ENCODE data around the gene ANKRD10. TPM values are rescaled to one million over a fixed set of nuclear protein-coding genes. Genes with fewer than 3 reads are reported as not detected.

ANKRD10 gene
- total and polyA plus RNA-seq, 2 donors from 2014 or later = 64.9 to 159 TPM

DNA sequence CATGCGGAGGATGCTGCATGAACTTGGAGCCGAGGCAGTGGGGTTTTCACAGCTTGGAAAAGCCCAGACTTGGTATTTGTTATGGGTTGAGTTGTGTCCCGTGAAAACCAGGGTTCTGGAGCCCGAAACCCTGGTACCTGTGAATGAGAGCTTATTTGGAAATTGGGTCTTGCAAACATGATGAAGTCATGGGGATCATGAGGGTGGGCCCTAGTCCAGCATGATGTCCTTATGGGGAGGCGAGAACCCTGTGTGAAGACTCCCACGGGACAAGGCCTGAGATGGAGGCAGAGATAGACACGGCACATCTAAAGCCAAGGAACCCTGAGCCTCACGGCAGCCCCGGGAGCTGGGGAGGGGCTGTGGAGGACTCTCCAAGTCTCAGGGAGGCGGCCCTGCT is 82.3 kb downstream of the ANKRD10 start:
- H3K4me3 ChIP-seq (ENCODE audit: low read length in 3 of 3) = no peak overlapping the region
- DNase-seq (no peak), FAIRE-seq (no peak)
- intact Hi-C loops (cut with DNase I) = no loop called here
- no peaks in the 10 kb centered on the region for H3K4me1 ChIP-seq (ENCODE audit: control insufficient read depth in 2 of 3, insufficient read depth in 2 of 3, low read depth in 1 of 3, low read length in 3 of 3)
- no peak overlapping the region for H3K9ac ChIP-seq (ENCODE audit: low read length in 3 of 3)
- no peak overlapping the region for H3K27ac ChIP-seq (ENCODE audit: low read depth in 2 of 2, low read length in 2 of 2)
- H3K9me3 ChIP-seq (ENCODE audit: control insufficient read depth in 2 of 3, insufficient read depth in 1 of 3, low read length in 3 of 3) = no peaks in the 10 kb centered on the region
- no peaks in the 10 kb centered on the region for H3K27me3 ChIP-seq (ENCODE audit: control insufficient read depth, insufficient read depth, low read length)
- TF ChIP-seq, protein P1, sequence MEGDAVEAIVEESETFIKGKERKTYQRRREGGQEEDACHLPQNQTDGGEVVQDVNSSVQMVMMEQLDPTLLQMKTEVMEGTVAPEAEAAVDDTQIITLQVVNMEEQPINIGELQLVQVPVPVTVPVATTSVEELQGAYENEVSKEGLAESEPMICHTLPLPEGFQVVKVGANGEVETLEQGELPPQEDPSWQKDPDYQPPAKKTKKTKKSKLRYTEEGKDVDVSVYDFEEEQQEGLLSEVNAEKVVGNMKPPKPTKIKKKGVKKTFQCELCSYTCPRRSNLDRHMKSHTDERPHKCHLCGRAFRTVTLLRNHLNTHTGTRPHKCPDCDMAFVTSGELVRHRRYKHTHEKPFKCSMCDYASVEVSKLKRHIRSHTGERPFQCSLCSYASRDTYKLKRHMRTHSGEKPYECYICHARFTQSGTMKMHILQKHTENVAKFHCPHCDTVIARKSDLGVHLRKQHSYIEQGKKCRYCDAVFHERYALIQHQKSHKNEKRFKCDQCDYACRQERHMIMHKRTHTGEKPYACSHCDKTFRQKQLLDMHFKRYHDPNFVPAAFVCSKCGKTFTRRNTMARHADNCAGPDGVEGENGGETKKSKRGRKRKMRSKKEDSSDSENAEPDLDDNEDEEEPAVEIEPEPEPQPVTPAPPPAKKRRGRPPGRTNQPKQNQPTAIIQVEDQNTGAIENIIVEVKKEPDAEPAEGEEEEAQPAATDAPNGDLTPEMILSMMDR (IDR thresholded peaks at IDR 0.05; ENCODE audit: borderline replicate concordance, extremely low read depth, insufficient read depth) = no peak
- H3K36me3 ChIP-seq (ENCODE audit: control insufficient read depth in 2 of 3, insufficient read depth in 3 of 3, low read length in 3 of 3) = no peaks in the 10 kb centered on the region

DNA sequence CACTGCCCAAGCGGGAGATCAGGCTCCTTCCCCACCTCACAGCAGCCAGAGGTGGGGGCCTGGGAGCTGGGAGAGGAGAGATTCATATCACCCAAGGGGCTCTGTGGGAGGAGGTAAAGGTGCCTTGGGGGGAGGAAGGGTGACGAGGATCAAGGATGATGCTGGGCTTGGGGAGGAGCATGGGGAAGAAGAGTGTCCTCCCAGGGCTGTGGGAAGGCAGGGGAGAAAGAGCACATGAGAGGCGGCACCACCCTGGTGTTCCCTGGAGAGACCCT is 82.7 kb downstream of the ANKRD10 start:
- no peak overlapping the region for H3K4me3 ChIP-seq (ENCODE audit: low read length in 3 of 3)
- no peaks in the 10 kb centered on the region for H3K36me3 ChIP-seq (ENCODE audit: control insufficient read depth in 2 of 3, insufficient read depth in 3 of 3, low read length in 3 of 3)
- TF ChIP-seq, protein P1 (IDR thresholded peaks at IDR 0.05; ENCODE audit: borderline replicate concordance, extremely low read depth, insufficient read depth) = no peak
- no peaks in the 10 kb centered on the region for H3K9me3 ChIP-seq (ENCODE audit: control insufficient read depth in 2 of 3, insufficient read depth in 1 of 3, low read length in 3 of 3)
- H3K9ac ChIP-seq (ENCODE audit: low read length in 3 of 3) = no peak overlapping the region
- DNase-seq = no peak
- H3K4me1 ChIP-seq (ENCODE audit: control insufficient read depth in 2 of 3, insufficient read depth in 2 of 3, low read depth in 1 of 3, low read length in 3 of 3) = no peaks in the 10 kb centered on the region
- H3K27ac ChIP-seq (ENCODE audit: low read depth in 2 of 2, low read length in 2 of 2) = no peak overlapping the region
- intact Hi-C loops (cut with DNase I) = no loop called here
- H3K27me3 ChIP-seq (ENCODE audit: control insufficient read depth, insufficient read depth, low read length) = no peaks in the 10 kb centered on the region
- FAIRE-seq = no peak

DNA sequence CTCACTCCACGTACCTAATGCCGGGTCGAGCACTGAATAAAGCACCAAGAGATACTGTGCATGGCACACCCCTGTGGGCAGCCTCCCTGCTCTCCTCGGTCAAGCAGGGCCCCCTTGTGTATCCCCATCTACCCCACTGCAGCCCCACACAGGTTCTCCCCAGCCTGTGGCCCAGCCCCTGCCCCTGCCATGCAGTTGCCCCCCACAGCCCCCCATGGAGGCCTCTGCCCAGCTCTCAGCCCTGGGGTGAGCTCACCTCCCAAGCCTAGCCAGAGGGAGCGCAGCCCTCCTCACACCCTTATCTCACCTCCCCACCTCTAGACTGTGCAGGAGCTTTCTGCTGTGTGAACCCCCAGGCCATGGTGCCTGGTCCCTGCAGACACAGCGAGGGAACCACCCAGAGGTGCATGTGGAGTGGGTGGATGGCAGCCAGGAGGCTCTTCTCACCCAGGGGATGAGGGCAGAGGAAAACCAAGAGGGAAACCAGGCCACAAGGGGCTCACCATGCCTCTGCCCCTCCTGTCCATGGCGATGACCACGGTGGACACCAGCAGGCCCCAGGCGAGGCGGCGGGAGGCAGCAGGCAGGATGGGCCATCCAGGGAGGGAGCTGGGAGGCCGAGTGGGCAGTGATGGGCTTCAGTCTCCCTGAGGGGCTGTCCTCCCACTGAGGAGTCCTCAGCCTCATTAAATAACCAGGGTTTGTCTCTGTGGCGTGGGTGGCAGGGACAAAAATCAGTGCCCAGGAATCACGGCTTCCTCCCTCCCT is 83.2 kb downstream of the ANKRD10 start:
- Histone ChIP-seq H3K4me3 (ENCODE audit: low read length in 3 of 3) (no peak overlapping the region), H3K4me1 (ENCODE audit: control insufficient read depth in 2 of 3, insufficient read depth in 2 of 3, low read depth in 1 of 3, low read length in 3 of 3) (no peaks in the 10 kb centered on the region), H3K27me3 (ENCODE audit: control insufficient read depth, insufficient read depth, low read length) (no peaks in the 10 kb centered on the region), H3K9me3 (ENCODE audit: control insufficient read depth in 2 of 3, insufficient read depth in 1 of 3, low read length in 3 of 3) (no peaks in the 10 kb centered on the region), H3K27ac (ENCODE audit: low read depth in 2 of 2, low read length in 2 of 2) (no peak overlapping the region), H3K9ac (ENCODE audit: low read length in 3 of 3) (no peak overlapping the region), H3K36me3 (ENCODE audit: control insufficient read depth in 2 of 3, insufficient read depth in 3 of 3, low read length in 3 of 3) (no peaks in the 10 kb centered on the region)
- DNase-seq (no peak), FAIRE-seq (no peak)
- TF ChIP-seq, protein P1 (IDR thresholded peaks at IDR 0.05; ENCODE audit: borderline replicate concordance, extremely low read depth, insufficient read depth) = no peak
- intact Hi-C loops (cut with DNase I) = no loop called here
